GM04504 (cell line): Measurements from ENCODE around the gene QRFP.

Source experiments
- DNase-seq: peaks from one replicate; pipeline ENCODE4 v3.0.0-alpha.2; 2012; ENCODE audit warnings: low read depth

Gene QRFP

GRCh38 chr9:130871395-130872062 is 25.1 kb downstream of the QRFP start:
- no peak for DNase-seq

- no peak for DNase-seq
Observed at GRCh38 chr9:130870491-130871381, 25.9 kb downstream of the QRFP start.

GRCh38 chr9:130869250-130869649 is 27.4 kb downstream of the QRFP start:
- no peak for DNase-seq

GRCh38 chr9:130868230-130868629 is 28.4 kb downstream of the QRFP start:
- no peak for DNase-seq

- no peak for DNase-seq
Observed at GRCh38 chr9:130867556-130867955, 29.1 kb downstream of the QRFP start.

GRCh38 chr9:130866474-130866965 is 30.1 kb downstream of the QRFP start:
- DNase-seq = peak; percentile 66

GRCh38 chr9:130865921-130866320 is 30.7 kb downstream of the QRFP start:
- DNase-seq = no peak

GRCh38 chr9:130864541-130864940 is 32.1 kb downstream of the QRFP start:
- DNase-seq = no peak

- no peak for DNase-seq
Observed at GRCh38 chr9:130862747-130863146, 33.9 kb downstream of the QRFP start.

GRCh38 chr9:130862217-130862616 is 34.4 kb downstream of the QRFP start:
- DNase-seq = no peak

GRCh38 chr9:130861372-130862180 is 35.0 kb downstream of the QRFP start:
- DNase-seq = no peak

GRCh38 chr9:130860458-130861316 is 35.9 kb downstream of the QRFP start:
- peak; percentile 90 for DNase-seq

- no peak for DNase-seq
Observed at GRCh38 chr9:130858739-130859705, 37.6 kb downstream of the QRFP start.

GRCh38 chr9:130857864-130858738 is 38.5 kb downstream of the QRFP start:
- no peak for DNase-seq

- DNase-seq = no peak
Observed at GRCh38 chr9:130856474-130856873, 40.1 kb downstream of the QRFP start.

GRCh38 chr9:130854835-130855234 is 41.8 kb downstream of the QRFP start:
- no peak for DNase-seq

GRCh38 chr9:130854092-130854491 is 42.5 kb downstream of the QRFP start:
- no peak for DNase-seq

- no peak for DNase-seq
Observed at GRCh38 chr9:130852801-130853200, 43.8 kb downstream of the QRFP start.

- DNase-seq = no peak
Observed at GRCh38 chr9:130849356-130849755, 47.3 kb downstream of the QRFP start.
